Subcutaneous abdominal adipose tissue (tissue), 5 donors: ENCODE data around the gene FOLR3.
"Not testable (repeated sequence)": the region's sequence is repeated elsewhere in the genome, so short reads cannot be mapped to it uniquely, and the experiment has no call there.

Experiments
- H3K27ac ChIP-seq: one replicate; pipeline ENCODE4 v1.7.0; 2013; ENCODE audit warnings: low read depth, mild to moderate bottlenecking, inconsistent platforms, low read length, moderate library complexity
- H3K27me3 ChIP-seq, 5 donors: one replicate each; pipeline ENCODE4 v1.7.0; 2013; ENCODE audit warnings: low read length in 5 of 5, inconsistent platforms in 1 of 5; ENCODE audit not compliant: control insufficient read depth in 5 of 5, insufficient read depth in 4 of 5
- H3K36me3 ChIP-seq, 5 donors: one replicate each; pipeline ENCODE4 v1.7.0; 2013; ENCODE audit warnings: low read length in 5 of 5; ENCODE audit not compliant: control insufficient read depth in 5 of 5, insufficient read depth in 5 of 5
- H3K4me1 ChIP-seq, 5 donors: one replicate each; pipeline ENCODE4 v1.7.0; 2013; ENCODE audit warnings: low read length in 5 of 5, mild to moderate bottlenecking in 3 of 5, moderate library complexity in 1 of 5; ENCODE audit not compliant: control insufficient read depth in 5 of 5, insufficient read depth in 5 of 5
- H3K4me3 ChIP-seq, 5 donors: one replicate each; pipeline ENCODE4 v1.7.0; 2013; ENCODE audit warnings: low read length in 5 of 5, low read depth in 1 of 5
- H3K9ac ChIP-seq, 5 donors: one replicate each; pipeline ENCODE4 v1.7.0; 2013; ENCODE audit warnings: low read length in 5 of 5, mild to moderate bottlenecking in 4 of 5, moderate library complexity in 3 of 5
- H3K9me3 ChIP-seq, 5 donors: one replicate each; pipeline ENCODE4 v1.7.0; 2013; ENCODE audit warnings: low read length in 5 of 5; ENCODE audit not compliant: control insufficient read depth in 5 of 5
- donor health status: healthy.
- donor health status: healthy.
- donor health status: healthy.
- donor health status: healthy.
- donor health status: healthy.

FOLR3 gene

DNA sequence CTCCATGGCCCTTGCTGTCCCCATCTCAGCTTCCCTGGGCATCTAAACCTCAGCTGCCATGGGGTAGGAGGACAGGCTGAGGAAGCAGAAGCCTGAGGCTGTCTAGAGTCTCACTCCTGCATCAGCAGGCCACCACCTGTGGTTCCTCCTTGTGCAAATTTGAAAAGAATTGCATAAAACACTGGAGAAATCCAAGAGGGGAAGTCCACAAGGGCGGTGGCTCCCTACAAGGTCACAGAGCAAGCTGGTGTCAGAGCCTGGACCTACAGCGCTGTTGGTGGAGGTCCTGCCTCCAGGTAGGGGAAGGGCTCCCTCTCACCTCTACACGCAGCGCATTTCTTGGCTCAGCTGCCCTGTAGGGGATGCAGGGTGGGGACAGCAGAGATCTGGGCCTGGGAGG lies at the start of gene FOLR3:
FOLR3 (plus strand) TSS at position 253 of the 400 bp plus-strand sequence. CDS start 228 bp downstream, outside the sequence.
- not testable (repeated sequence) for H3K27ac ChIP-seq, H3K9ac ChIP-seq, H3K27me3 ChIP-seq, H3K4me1 ChIP-seq, H3K9me3 ChIP-seq, H3K4me3 ChIP-seq, H3K36me3 ChIP-seq

- Histone ChIP-seq H3K27ac (no peak overlapping the region), H3K4me3 (no peak overlapping the region), H3K4me1 (peaks cover 3 to 14% (median 12%) of the 10 kb centered on the region in 5 donors), H3K27me3 (no peaks in the 10 kb centered on the region), H3K36me3 (peaks cover 10 to 26% (median 17%) of the 10 kb centered on the region in 5 donors), H3K9ac (no peak overlapping the region), H3K9me3 (no peaks in the 10 kb centered on the region)
Measured at GRCh38 chr11:72088076-72088808, 47.3 kb upstream of the FOLR3 start.

GRCh38 chr11:72091292-72091691 lies 44.2 kb upstream of the FOLR3 start:
- no peaks in the 10 kb centered on the region for H3K27me3 ChIP-seq
- peaks cover 3 to 14% (median 12%) of the 10 kb centered on the region in 5 donors for H3K4me1 ChIP-seq
- H3K9ac ChIP-seq = peak overlapping the region in 4 of 5 donors; percentile 7 to 56 (median 32)
- no peaks in the 10 kb centered on the region for H3K9me3 ChIP-seq
- no peak overlapping the region for H3K4me3 ChIP-seq
- peaks cover 10 to 48% (median 32%) of the 10 kb centered on the region in 5 donors for H3K36me3 ChIP-seq
- H3K27ac ChIP-seq = no peak overlapping the region

- Histone ChIP-seq H3K4me1 (peaks cover 16 to 45% (median 42%) of the 10 kb centered on the region in 5 donors), H3K36me3 (peaks cover 2 to 59% (median 43%) of the 10 kb centered on the region in 5 donors), H3K27me3 (no peaks in the 10 kb centered on the region), H3K9ac (peak overlapping the region in 1 of 5 donors; percentile 5), H3K27ac (no peak overlapping the region), H3K4me3 (no peak overlapping the region), H3K9me3 (no peaks in the 10 kb centered on the region)
Measured at GRCh38 chr11:72098741-72099140, 36.8 kb upstream of the FOLR3 start.

- Histone ChIP-seq H3K4me1 (peaks cover 16 to 48% (median 44%) of the 10 kb centered on the region in 5 donors), H3K27ac (no peak overlapping the region), H3K9me3 (no peaks in the 10 kb centered on the region), H3K4me3 (no peak overlapping the region), H3K36me3 (peaks cover 0 to 48% (median 34%) of the 10 kb centered on the region in 5 donors), H3K9ac (peak overlapping the region in 3 of 5 donors; percentile 49 to 63 (median 56)), H3K27me3 (no peaks in the 10 kb centered on the region)
Measured at GRCh38 chr11:72100009-72100408, 35.5 kb upstream of the FOLR3 start.

GRCh38 chr11:72100462-72100861 lies 35.1 kb upstream of the FOLR3 start:
- no peaks in the 10 kb centered on the region for H3K27me3 ChIP-seq
- no peaks in the 10 kb centered on the region for H3K9me3 ChIP-seq
- H3K4me3 ChIP-seq = no peak overlapping the region
- peaks cover 0 to 44% (median 30%) of the 10 kb centered on the region in 5 donors for H3K36me3 ChIP-seq
- H3K4me1 ChIP-seq = peaks cover 16 to 48% (median 44%) of the 10 kb centered on the region in 5 donors
- peak overlapping the region in 4 of 5 donors; percentile 23 to 91 (median 56) for H3K9ac ChIP-seq
- H3K27ac ChIP-seq = no peak overlapping the region

DNA sequence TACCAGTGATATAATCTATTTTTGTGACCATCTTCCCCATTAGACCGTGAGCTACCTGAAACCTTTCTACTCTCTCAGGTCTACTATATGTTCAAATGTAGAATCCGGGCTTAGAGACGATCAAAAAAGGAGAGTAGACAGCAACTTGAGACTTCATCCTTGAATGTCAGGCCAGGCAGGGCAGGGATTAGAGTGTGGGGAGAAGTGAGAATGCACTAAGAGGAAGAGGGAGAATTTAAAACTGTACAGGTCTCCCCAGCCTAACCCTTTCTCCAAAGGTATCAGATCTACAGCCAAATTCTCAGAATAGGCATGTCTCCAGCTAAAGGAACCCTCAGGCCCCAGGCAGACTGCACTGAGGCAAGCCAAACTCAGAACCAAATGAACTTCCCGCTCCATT lies 33.4 kb upstream of the FOLR3 start:
- no peaks in the 10 kb centered on the region for H3K27me3 ChIP-seq
- H3K4me1 ChIP-seq = peaks cover 16 to 48% (median 44%) of the 10 kb centered on the region in 5 donors
- no peaks in the 10 kb centered on the region for H3K9me3 ChIP-seq
- peak overlapping the region; percentile 95 for H3K27ac ChIP-seq
- peak overlapping the region; percentile 91 to 99 (median 97) for H3K9ac ChIP-seq
- peak overlapping the region; percentile 82 to 93 (median 89) for H3K4me3 ChIP-seq
- peaks cover 0 to 36% (median 25%) of the 10 kb centered on the region in 5 donors for H3K36me3 ChIP-seq

DNA sequence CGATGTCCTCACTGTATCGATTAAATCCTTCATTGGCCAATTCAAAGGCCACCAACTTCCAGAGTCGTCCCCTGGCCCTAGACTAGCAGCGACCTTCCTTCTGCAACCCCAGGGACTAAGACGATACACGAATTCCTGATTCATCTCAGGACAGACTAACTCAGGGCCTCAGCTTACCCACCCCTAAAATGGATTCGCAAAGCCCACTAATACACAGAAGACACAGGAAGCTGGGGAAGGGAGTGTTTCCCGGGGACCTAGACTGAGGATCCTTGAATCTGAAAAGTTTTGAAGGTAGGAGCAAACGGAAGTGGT lies 32.9 kb upstream of the FOLR3 start:
- H3K27me3 ChIP-seq = no peaks in the 10 kb centered on the region

DNA sequence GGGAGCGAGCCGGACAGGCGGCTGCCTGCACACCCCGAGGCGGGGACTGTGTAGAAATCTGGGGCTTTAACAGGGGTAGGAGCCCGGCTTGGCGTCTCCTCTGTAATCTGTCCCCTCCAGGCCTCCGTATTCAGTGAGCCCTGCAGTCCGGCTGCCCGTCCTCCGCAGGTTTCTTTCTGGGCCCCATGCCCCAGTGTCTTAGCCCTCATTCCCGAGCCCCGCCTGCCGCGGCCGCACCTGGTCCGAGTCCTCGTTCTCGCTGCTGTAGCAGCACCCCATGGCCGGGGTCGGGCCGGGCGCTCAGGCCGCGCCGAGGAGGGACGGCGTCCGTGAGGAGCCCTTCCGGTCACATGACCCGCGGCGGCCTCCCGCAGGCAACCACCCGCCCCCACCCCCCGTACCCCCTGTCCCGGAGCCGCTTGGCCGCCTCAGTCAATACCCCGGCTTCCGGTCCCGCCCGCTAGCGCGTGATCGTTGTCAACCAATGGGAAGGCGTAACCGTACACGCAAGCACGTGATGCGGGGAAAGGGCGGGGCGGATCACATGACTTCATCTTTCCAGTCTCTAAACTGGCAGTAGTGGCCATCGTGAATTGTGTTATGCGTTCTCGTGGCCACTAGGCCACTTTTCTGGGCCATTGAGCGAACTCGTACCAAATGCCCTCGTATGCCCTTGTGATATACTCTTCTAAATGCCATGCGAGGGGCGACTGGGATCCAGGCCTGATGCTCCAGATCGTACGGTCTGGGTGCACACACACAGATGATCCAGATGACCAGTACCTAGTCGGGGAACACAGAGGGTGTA lies 32.4 kb upstream of the FOLR3 start, which contains the start of gene LAMTOR1:
LAMTOR1 (minus strand) TSS at position 352 of the 808 bp plus-strand sequence; CDS start at position 279, 73 bp downstream.
- Histone ChIP-seq H3K4me1 (peaks cover 16 to 48% (median 44%) of the 10 kb centered on the region in 5 donors), H3K27ac (peak within 1 kb of the TSS; percentile 95), H3K4me3 (peak within 1 kb of the TSS; percentile 82 to 93 (median 89))

More for the DNA sequence above, 32.9 kb upstream of the FOLR3 start:
- Histone ChIP-seq H3K27ac (peak overlapping the region; percentile 95), H3K9ac (peak overlapping the region; percentile 91 to 99 (median 97)), H3K4me3 (peak overlapping the region; percentile 82 to 93 (median 89)), H3K9me3 (no peaks in the 10 kb centered on the region), H3K36me3 (peaks cover 0 to 32% (median 21%) of the 10 kb centered on the region in 5 donors), H3K4me1 (peaks cover 16 to 48% (median 44%) of the 10 kb centered on the region in 5 donors)

More for the DNA sequence above, 32.4 kb upstream of the FOLR3 start, which contains the start of gene LAMTOR1:
- H3K9me3 ChIP-seq = no peaks in the 10 kb centered on the region
- H3K9ac ChIP-seq = peak within 1 kb of the TSS; percentile 91 to 99 (median 97)
- no peaks in the 10 kb centered on the region for H3K27me3 ChIP-seq
- H3K36me3 ChIP-seq = peaks cover 0 to 32% (median 15%) of the 10 kb centered on the region in 5 donors
